Endodermal cell (in vitro differentiated cells): ENCODE results near the gene ORC1. TPM values are rescaled to one million over a fixed set of nuclear protein-coding genes. Genes with fewer than 3 reads are reported as not detected.

ENCODE experiments used
- DNase-seq: peaks from one replicate; pipeline ENCODE4 v3.0.0-alpha.2; 2017
- H3K27ac ChIP-seq: 2 replicates; pipeline ENCODE4 v1.5.1; 2013; ENCODE audit warnings: mild to moderate bottlenecking, low read depth, low read length, moderate library complexity
- H3K27me3 ChIP-seq: 2 replicates; pipeline ENCODE4 v1.6.1; 2013; ENCODE audit warnings: mild to moderate bottlenecking, low read length, moderate library complexity; ENCODE audit not compliant: insufficient read depth, control insufficient read depth, poor library complexity, severe bottlenecking
- H3K36me3 ChIP-seq: 2 replicates; pipeline ENCODE4 v1.7.0; 2013; ENCODE audit warnings: mild to moderate bottlenecking, low read length, moderate library complexity; ENCODE audit not compliant: control insufficient read depth, insufficient read depth
- H3K4me1 ChIP-seq: one replicate; pipeline ENCODE4 v1.7.0; 2013; ENCODE audit warnings: low read length; ENCODE audit not compliant: control insufficient read depth, insufficient read depth
- H3K4me3 ChIP-seq: 2 replicates; pipeline ENCODE4 v1.5.1; 2013; ENCODE audit warnings: mild to moderate bottlenecking, low read length, moderate library complexity
- H3K9ac ChIP-seq: 2 replicates; pipeline ENCODE4 v1.6.1; 2013; ENCODE audit warnings: mild to moderate bottlenecking, low read length, moderate library complexity; ENCODE audit not compliant: poor library complexity, severe bottlenecking; ENCODE audit errors: extremely low read depth
- H3K9me3 ChIP-seq: 2 replicates; pipeline ENCODE4 v1.6.1; 2013; ENCODE audit warnings: mild to moderate bottlenecking, low read length, moderate library complexity; ENCODE audit not compliant: control insufficient read depth
- H3K27ac Mint-ChIP-seq: 2 replicates; pipeline ENCODE4 v1.8.0; 2020; ENCODE audit warnings: mixed read lengths
- H3K27me3 Mint-ChIP-seq: 2 replicates; pipeline ENCODE4 v1.8.0; 2021; ENCODE audit warnings: mild to moderate bottlenecking, mixed read lengths; ENCODE audit not compliant: insufficient read depth
- H3K36me3 Mint-ChIP-seq: 2 replicates; pipeline ENCODE4 v1.8.0; 2020; ENCODE audit warnings: low read depth, mixed read lengths
- H3K4me1 Mint-ChIP-seq: 2 replicates; pipeline ENCODE4 v1.8.0; 2020; ENCODE audit warnings: mixed read lengths
- H3K4me3 Mint-ChIP-seq: 2 replicates; pipeline ENCODE4 v1.8.0; 2020; ENCODE audit warnings: mild to moderate bottlenecking, moderate library complexity, mixed read lengths
- H3K9me3 Mint-ChIP-seq: 2 replicates; pipeline ENCODE4 v1.8.0; 2020; ENCODE audit warnings: mild to moderate bottlenecking, mixed read lengths
- WGBS, 2 experiments: methylation state at CpG; one replicate each; pipeline versions ENCODE4 v1.1.5 to v1.1.7; 2013; ENCODE audit warnings: missing lambda C conversion rate in 2 of 2, mixed read lengths in 1 of 2; ENCODE audit not compliant: insufficient coverage in 1 of 2, insufficient read length in 1 of 2; 5-methylcytosine and 5-hydroxymethylcytosine counted together
- total RNA-seq, 2 donors: library from RNA; stranded (reverse); fragmentation: NEBNext Ultra II Directional in 1 of 2; extraction: Animal tissue kit (Norgen Biotek cat#: 25700) in 1 of 2; gene quantifications; 2 replicates in 1 of 2; 3 replicates in 1 of 2; pipeline ENCODE4 v1.2.1, GENCODE V29; 2021
- TF ChIP-seq, protein P1 (sequence below): fragments of 200-600 bp; sonication (generic); conservative IDR thresholded peaks from 2 replicates; pipeline ENCODE4 v1.5.0; 2021; ENCODE audit warnings: antibody characterized with exemption, mild to moderate bottlenecking

Gene ORC1
- total RNA-seq, 2 donors from 2014 or later = 23.0 to 25.5 TPM

GRCh38 chr1:52436817-52437216, 32.6 kb upstream of the ORC1 start:
- Mint-ChIP-seq H3K4me1 (peaks cover 6% of the 10 kb centered on the region), H3K4me3 (no peak overlapping the region), H3K27me3 (no peaks in the 10 kb centered on the region), H3K36me3 (peaks cover 67% of the 10 kb centered on the region), H3K9me3 (no peaks in the 10 kb centered on the region), H3K27ac (peak overlapping the region; percentile 85)
- Histone ChIP-seq H3K36me3 (peaks cover 98% of the 10 kb centered on the region), H3K9me3 (no peaks in the 10 kb centered on the region), H3K27ac (no peak overlapping the region), H3K27me3 (no peaks in the 10 kb centered on the region), H3K4me1 (no peaks in the 10 kb centered on the region), H3K9ac (no peak overlapping the region), H3K4me3 (no peak overlapping the region)
- TF ChIP-seq, protein P1, sequence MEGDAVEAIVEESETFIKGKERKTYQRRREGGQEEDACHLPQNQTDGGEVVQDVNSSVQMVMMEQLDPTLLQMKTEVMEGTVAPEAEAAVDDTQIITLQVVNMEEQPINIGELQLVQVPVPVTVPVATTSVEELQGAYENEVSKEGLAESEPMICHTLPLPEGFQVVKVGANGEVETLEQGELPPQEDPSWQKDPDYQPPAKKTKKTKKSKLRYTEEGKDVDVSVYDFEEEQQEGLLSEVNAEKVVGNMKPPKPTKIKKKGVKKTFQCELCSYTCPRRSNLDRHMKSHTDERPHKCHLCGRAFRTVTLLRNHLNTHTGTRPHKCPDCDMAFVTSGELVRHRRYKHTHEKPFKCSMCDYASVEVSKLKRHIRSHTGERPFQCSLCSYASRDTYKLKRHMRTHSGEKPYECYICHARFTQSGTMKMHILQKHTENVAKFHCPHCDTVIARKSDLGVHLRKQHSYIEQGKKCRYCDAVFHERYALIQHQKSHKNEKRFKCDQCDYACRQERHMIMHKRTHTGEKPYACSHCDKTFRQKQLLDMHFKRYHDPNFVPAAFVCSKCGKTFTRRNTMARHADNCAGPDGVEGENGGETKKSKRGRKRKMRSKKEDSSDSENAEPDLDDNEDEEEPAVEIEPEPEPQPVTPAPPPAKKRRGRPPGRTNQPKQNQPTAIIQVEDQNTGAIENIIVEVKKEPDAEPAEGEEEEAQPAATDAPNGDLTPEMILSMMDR = no peak
- DNase-seq = peak; percentile 52
- WGBS, 2 experiments = 91 to 98% methylated on average over 5 to 6 of the region's 7 CpGs

GRCh38 chr1:52435650-52436049, 31.4 kb upstream of the ORC1 start:
- Mint-ChIP-seq H3K4me1 (peaks cover 6% of the 10 kb centered on the region), H3K4me3 (no peak overlapping the region), H3K27ac (peak overlapping the region; percentile 77), H3K36me3 (peaks cover 73% of the 10 kb centered on the region), H3K9me3 (no peaks in the 10 kb centered on the region), H3K27me3 (no peaks in the 10 kb centered on the region)
- no peak overlapping the region for H3K4me3 ChIP-seq
- H3K9ac ChIP-seq = no peak overlapping the region
- no peak overlapping the region for H3K27ac ChIP-seq
- no peaks in the 10 kb centered on the region for H3K9me3 ChIP-seq
- H3K27me3 ChIP-seq = no peaks in the 10 kb centered on the region
- DNase-seq = no peak
- no peaks in the 10 kb centered on the region for H3K4me1 ChIP-seq
- H3K36me3 ChIP-seq = peaks cover 98% of the 10 kb centered on the region
- WGBS, 2 experiments = 92% methylated on average over 1 of the region's 1 CpG; no CpG with 5 or more reads in 1 of the 2 experiments
- TF ChIP-seq, protein P1 = no peak

DNA sequence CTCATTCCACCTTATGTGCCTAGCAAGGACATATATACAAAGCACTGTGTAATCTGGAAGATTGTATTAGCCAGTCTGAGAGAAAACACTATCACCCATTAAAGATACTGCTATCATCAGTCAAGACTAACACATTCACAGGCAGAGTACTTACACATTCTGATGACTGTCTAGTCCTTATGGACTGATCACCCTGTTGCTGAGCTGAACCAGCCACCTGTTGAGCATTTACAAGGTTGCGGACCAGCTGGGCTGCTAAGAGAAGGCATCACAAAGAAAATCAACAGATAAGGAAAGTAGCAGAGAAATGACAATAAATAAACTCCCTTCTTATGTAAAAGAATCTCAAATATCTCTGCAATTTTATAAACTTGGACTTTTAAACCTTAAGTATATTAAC, 31.0 kb upstream of the ORC1 start:
- Histone ChIP-seq H3K9ac (no peak overlapping the region), H3K9me3 (no peaks in the 10 kb centered on the region), H3K27ac (no peak overlapping the region), H3K4me1 (no peaks in the 10 kb centered on the region), H3K4me3 (no peak overlapping the region), H3K27me3 (no peaks in the 10 kb centered on the region), H3K36me3 (peaks cover 98% of the 10 kb centered on the region)
- Mint-ChIP-seq H3K36me3 (peaks cover 74% of the 10 kb centered on the region), H3K4me1 (peaks cover 6% of the 10 kb centered on the region), H3K27me3 (no peaks in the 10 kb centered on the region), H3K4me3 (no peak overlapping the region), H3K9me3 (no peaks in the 10 kb centered on the region), H3K27ac (peak overlapping the region; percentile 77)
- WGBS, 2 experiments = 100% methylated on average over 1 of the region's 1 CpG; no CpG with 5 or more reads in 1 of the 2 experiments
- DNase-seq = no peak
- TF ChIP-seq, protein P1 = no peak
